ENCODE measurements around the gene PKP1. TPM values are rescaled to one million over a fixed set of nuclear protein-coding genes. Genes with fewer than 3 reads are reported as not detected.

Gene PKP1
- polyA plus RNA-seq, 1 donor (not counting 4 experiments of a cell fraction or from before 2014, with no cell fraction given), result 169 TPM

DNA sequence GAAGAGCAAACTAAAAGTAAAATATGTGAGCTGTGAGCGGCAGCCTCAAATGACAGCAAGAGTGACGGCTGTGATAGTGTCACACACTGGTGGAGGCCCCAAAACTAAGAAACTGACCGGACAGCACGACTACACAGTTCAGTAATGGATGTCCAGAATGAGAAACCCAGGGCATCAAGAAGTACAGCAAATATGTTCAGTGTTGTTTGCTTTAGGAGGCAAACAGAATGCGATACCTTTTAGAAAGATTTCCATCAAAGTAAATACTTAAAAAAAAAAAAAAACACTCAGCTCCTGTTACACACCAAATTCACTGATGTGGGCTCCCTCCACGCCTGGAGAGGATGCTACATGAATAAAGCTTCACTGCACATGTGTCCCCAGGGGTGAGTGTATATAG, 1.1 kb upstream of the PKP1 start:
- DNase-seq (ENCODE audit: low read depth, low spot score) (no peak), FAIRE-seq (no peak)
- H3K4me3 ChIP-seq (ENCODE audit: control insufficient read depth in 2 of 3, extremely low read depth in 1 of 3, insufficient read depth in 2 of 3, low read depth in 1 of 3, low read length in 3 of 3), result no peak overlapping the region
- no peak overlapping the region for H3K4me2 ChIP-seq (ENCODE audit: control insufficient read depth, extremely low read depth, insufficient read depth, low read depth, low read length)
- no peaks in the 10 kb centered on the region for H3K27me3 ChIP-seq (ENCODE audit: control insufficient read depth, extremely low read depth, insufficient read depth, low read length)
- TF ChIP-seq EZH2 (IDR thresholded peaks at IDR 0.05; ENCODE audit: low read length), result no peak
- TF ChIP-seq, protein P1, sequence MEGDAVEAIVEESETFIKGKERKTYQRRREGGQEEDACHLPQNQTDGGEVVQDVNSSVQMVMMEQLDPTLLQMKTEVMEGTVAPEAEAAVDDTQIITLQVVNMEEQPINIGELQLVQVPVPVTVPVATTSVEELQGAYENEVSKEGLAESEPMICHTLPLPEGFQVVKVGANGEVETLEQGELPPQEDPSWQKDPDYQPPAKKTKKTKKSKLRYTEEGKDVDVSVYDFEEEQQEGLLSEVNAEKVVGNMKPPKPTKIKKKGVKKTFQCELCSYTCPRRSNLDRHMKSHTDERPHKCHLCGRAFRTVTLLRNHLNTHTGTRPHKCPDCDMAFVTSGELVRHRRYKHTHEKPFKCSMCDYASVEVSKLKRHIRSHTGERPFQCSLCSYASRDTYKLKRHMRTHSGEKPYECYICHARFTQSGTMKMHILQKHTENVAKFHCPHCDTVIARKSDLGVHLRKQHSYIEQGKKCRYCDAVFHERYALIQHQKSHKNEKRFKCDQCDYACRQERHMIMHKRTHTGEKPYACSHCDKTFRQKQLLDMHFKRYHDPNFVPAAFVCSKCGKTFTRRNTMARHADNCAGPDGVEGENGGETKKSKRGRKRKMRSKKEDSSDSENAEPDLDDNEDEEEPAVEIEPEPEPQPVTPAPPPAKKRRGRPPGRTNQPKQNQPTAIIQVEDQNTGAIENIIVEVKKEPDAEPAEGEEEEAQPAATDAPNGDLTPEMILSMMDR (optimal IDR thresholded peaks at IDR 0.05 in 1 of 3, IDR thresholded peaks at IDR 0.05 in 1 of 3, conservative IDR thresholded peaks at IDR 0.05 in 1 of 3; ENCODE audit: extremely low read depth in 1 of 3, insufficient read depth in 2 of 3, low read length in 3 of 3), result no peak
- peaks cover 46% of the 10 kb centered on the region for H3K79me2 ChIP-seq (ENCODE audit: control insufficient read depth, insufficient read depth, low read length)
- no peaks in the 10 kb centered on the region for H4K20me1 ChIP-seq (ENCODE audit: control insufficient read depth, extremely low read depth, insufficient read depth, low read length)
- dilution Hi-C loops (cut with MboI; ENCODE audit: extremely low pct_ligation_motif_present, low sequenced_read_pairs), result no loop called here
- peaks cover 9% of the 10 kb centered on the region in 2 experiments for H3K36me3 ChIP-seq (ENCODE audit: control insufficient read depth in 2 of 2, extremely low read depth in 1 of 2, insufficient read depth in 2 of 2, low read length in 2 of 2)
- H2AFZ ChIP-seq (ENCODE audit: control insufficient read depth, low read length), result no peak overlapping the region
- H3K9ac ChIP-seq (ENCODE audit: control insufficient read depth, extremely low read depth, insufficient read depth, low read length), result no peak overlapping the region
- peaks cover 2% of the 10 kb centered on the region for H3K9me1 ChIP-seq (ENCODE audit: control insufficient read depth, extremely low read depth, insufficient read depth, low read length)
- H3K4me1 ChIP-seq (ENCODE audit: control insufficient read depth, extremely low read depth, insufficient read depth, low read length), result peaks cover 30% of the 10 kb centered on the region
- no peak overlapping the region for H3K27ac ChIP-seq (ENCODE audit: control insufficient read depth, insufficient read depth, low read length)
- H3K9me3 ChIP-seq (ENCODE audit: control insufficient read depth, low read depth, low read length), result no peaks in the 10 kb centered on the region

DNA sequence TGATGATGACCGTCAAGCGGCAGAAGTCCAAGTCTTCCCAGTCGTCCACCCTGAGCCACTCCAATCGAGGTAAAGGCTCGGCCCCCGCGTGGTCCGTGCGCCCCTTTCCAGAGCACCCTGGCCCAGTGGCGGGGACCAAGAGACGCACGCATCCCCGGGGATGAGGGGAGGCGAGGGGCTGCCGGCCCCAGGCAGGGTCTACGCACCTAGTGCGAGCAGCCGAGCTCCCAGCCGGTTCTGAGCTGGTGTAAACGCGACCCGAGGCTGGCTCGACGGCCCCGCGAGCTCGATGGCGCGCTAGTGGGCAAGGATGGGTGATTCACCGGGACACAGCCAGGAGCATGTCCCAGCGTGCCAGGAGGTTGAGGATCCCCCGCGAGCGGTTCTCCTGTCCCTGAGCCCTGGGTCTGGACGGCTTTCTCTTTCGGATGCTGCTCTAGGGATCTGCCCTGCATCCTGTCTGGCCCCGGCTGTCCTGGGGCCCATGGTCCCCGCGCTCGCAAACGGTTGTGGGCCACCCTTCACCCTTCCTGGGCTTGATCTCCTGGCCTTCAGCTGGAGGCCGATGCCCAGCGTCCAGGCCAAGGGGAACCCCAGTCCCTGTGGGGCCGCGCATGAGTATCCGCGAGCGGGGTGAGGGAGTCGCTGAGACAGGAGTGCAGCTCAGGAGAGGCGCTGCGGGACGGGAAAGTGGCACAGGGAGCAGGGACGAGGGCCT, 689 bp downstream of the PKP1 start:
- H3K27ac ChIP-seq (ENCODE audit: control insufficient read depth, insufficient read depth, low read length), result peak overlapping the region; percentile 91
- H4K20me1 ChIP-seq (ENCODE audit: control insufficient read depth, extremely low read depth, insufficient read depth, low read length), result no peaks in the 10 kb centered on the region
- H3K79me2 ChIP-seq (ENCODE audit: control insufficient read depth, insufficient read depth, low read length), result peaks cover 55% of the 10 kb centered on the region
- H2AFZ ChIP-seq (ENCODE audit: control insufficient read depth, low read length), result peak overlapping the region; percentile 31
- no peaks in the 10 kb centered on the region for H3K9me3 ChIP-seq (ENCODE audit: control insufficient read depth, low read depth, low read length)
- peaks cover 43% of the 10 kb centered on the region for H3K4me1 ChIP-seq (ENCODE audit: control insufficient read depth, extremely low read depth, insufficient read depth, low read length)
- peaks cover 13 to 19% of the 10 kb centered on the region in 2 experiments for H3K36me3 ChIP-seq (ENCODE audit: control insufficient read depth in 2 of 2, extremely low read depth in 1 of 2, insufficient read depth in 2 of 2, low read length in 2 of 2)
- dilution Hi-C loops (cut with MboI; ENCODE audit: extremely low pct_ligation_motif_present, low sequenced_read_pairs), result no loop called here
- peak overlapping the region; percentile 86 to 92 (median 91) for H3K4me3 ChIP-seq (ENCODE audit: control insufficient read depth in 2 of 3, extremely low read depth in 1 of 3, insufficient read depth in 2 of 3, low read depth in 1 of 3, low read length in 3 of 3)
- no peaks in the 10 kb centered on the region for H3K27me3 ChIP-seq (ENCODE audit: control insufficient read depth, extremely low read depth, insufficient read depth, low read length)
- no peak for TF ChIP-seq EZH2 (IDR thresholded peaks at IDR 0.05; ENCODE audit: low read length)
- TF ChIP-seq, protein P1 (optimal IDR thresholded peaks at IDR 0.05 in 1 of 3, IDR thresholded peaks at IDR 0.05 in 1 of 3, conservative IDR thresholded peaks at IDR 0.05 in 1 of 3; ENCODE audit: extremely low read depth in 1 of 3, insufficient read depth in 2 of 3, low read length in 3 of 3), result no peak
- no peak for DNase-seq (ENCODE audit: low read depth, low spot score)
- H3K4me2 ChIP-seq (ENCODE audit: control insufficient read depth, extremely low read depth, insufficient read depth, low read depth, low read length), result peak overlapping the region; percentile 87
- FAIRE-seq, result no peak
- peak overlapping the region; percentile 97 for H3K9ac ChIP-seq (ENCODE audit: control insufficient read depth, extremely low read depth, insufficient read depth, low read length)
- peaks cover 2% of the 10 kb centered on the region for H3K9me1 ChIP-seq (ENCODE audit: control insufficient read depth, extremely low read depth, insufficient read depth, low read length)
